ENCODE measurements around the gene SIAH1.

DNA sequence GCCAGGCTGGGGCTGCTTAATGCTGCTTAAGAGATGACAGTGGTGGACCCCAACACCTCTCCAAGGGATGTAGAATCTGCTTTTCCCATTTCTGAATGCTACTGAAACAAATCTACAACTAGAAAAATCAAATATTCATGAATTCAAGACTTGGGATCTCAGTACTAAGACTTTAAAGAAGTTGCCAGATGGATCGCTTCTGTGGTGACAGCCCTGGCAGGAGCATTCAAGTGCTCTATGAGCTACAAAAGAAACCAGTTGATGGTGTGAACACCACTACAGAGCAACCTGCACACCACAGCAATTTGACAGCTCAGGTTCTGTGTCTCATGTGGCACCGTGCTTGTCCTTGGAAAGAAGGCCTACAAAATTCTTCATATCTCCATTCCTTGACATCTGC is 42.6 kb downstream of the SIAH1 start:
- TF ChIP-seq EZH2phosphoT487 (IDR thresholded peaks at IDR 0.05) (no peak), CTCF (IDR thresholded peaks at IDR 0.05) (no peak), EZH2 (IDR thresholded peaks at IDR 0.05) (no peak)
